ENCODE measurements around the gene VASH1.

The VASH1 gene

DNA sequence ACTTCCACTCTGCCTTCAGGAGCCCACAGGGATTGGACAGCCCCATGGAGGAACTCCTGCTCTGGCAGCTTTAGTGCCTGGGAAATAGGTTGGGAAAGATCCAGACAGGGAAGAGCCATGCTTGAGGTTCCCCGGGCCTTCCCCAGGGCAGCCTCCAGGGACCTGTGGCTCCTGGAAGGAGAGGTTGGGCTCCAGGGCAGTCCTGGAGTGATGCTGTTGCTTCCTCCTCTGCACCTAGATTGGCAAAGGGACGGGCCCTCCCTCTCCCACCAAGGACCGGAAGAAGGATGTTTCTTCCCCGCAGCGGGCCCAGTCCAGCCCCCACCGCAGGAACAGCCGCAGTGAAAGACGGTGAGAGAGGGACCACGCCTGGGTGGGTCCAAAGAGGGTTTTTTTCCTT lies 16.5 kb downstream of the VASH1 start:
- Histone ChIP-seq H3K36me3 (ENCODE audit: control insufficient read depth in 2 of 2, insufficient read depth in 1 of 2, low read length in 2 of 2) (peaks cover 0 to 41% of the 10 kb centered on the region in 2 experiments; a peak in 1 of 3 replicates), H3K27ac (ENCODE audit: extremely low read depth, low read depth, low read length) (no peak overlapping the region), H3K4me1 (ENCODE audit: control insufficient read depth, insufficient read depth, low read length) (0 out of 2 replicates have a peak, but pooled peaks cover 2% of the 10 kb centered on the region), H3K4me3 (ENCODE audit: low read depth, low read length) (no peak overlapping the region), H3K9me3 (ENCODE audit: control insufficient read depth, insufficient read depth, low read depth, low read length) (no peaks in the 10 kb centered on the region)
- TF ChIP-seq, protein P1, sequence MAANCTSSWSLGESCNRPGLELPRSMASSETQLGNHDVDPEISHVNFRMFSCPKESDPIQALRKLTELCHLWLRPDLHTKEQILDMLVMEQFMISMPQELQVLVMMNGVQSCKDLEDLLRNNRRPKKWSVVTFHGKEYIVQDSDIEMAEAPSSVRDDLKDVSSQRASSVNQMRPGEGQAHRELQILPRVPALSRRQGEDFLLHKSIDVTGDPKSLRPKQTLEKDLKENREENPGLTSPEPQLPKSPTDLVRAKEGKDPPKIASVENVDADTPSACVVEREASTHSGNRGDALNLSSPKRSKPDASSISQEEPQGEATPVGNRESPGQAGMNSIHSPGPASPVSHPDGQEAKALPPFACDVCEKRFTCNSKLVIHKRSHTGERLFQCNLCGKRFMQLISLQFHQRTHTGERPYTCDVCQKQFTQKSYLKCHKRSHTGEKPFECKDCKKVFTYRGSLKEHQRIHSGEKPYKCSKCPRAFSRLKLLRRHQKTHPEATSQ (tag by site-specific recombination; IDR thresholded peaks at IDR 0.05): no peak
- no peak for TF ChIP-seq WT1 (tag by site-specific recombination; IDR thresholded peaks at IDR 0.05)
- no peak for TF ChIP-seq ZNF426 (tag by site-specific recombination; IDR thresholded peaks at IDR 0.05)
- POLR2A ChIA-PET: no interaction called here
- CTCF ChIA-PET: interaction anchor here (0.6 to 1.1 kb wide), 4 partner anchors 8 to 146 kb away, joined by 3 to 5 read pairs (median 4); no protein-coding TSS in a partner anchor

DNA sequence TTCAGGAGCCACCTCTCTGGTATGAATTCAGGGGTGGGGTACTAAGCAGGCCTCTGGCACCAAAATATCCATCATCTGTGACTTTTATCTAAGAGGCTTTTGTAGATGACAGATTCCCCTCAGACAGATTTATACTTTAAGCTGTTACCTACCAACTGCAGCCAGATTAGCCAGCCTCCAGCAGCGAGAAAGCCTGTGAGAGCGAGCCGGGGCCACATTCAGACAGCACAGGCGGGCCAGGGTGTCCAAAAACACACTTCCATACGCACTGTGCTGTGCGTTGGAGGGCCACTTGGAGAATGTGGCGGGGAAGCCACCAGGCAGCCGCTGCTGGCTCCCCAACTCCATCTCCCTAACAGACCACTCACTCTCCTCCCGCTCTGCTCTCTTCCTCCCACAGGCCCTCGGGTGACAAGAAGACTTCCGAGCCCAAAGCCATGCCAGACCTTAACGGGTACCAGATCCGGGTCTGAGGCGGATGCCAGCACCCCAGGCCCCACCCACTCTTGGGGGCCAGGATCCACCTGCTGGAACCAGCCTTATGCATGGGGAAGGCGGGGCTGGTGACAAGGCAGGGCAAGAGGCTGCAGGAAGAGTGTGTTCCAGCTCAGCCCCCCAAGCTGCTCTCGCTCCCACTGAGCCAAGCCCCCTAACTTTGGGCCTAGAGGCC lies 17.4 kb downstream of the VASH1 start:
- no peak overlapping the region for H3K27ac ChIP-seq (ENCODE audit: extremely low read depth, low read depth, low read length)
- no peaks in the 10 kb centered on the region for H3K9me3 ChIP-seq (ENCODE audit: control insufficient read depth, insufficient read depth, low read depth, low read length)
- ChIA-PET POLR2A (no interaction called here), CTCF (interaction anchor here (0.6 to 1.0 kb wide), 2 partner anchors 64 to 67 kb away, joined by 3 to 4 read pairs; no protein-coding TSS in a partner anchor)
- no peaks in the 10 kb centered on the region for H3K4me1 ChIP-seq (ENCODE audit: control insufficient read depth, insufficient read depth, low read length)
- no peak overlapping the region for H3K4me3 ChIP-seq (ENCODE audit: low read depth, low read length)
- peaks cover 0 to 50% of the 10 kb centered on the region in 2 experiments; a peak in 1 of 3 replicates for H3K36me3 ChIP-seq (ENCODE audit: control insufficient read depth in 2 of 2, insufficient read depth in 1 of 2, low read length in 2 of 2)
- TF ChIP-seq EGR2 (tag by site-specific recombination; IDR thresholded peaks at IDR 0.05; ENCODE audit: low read depth): no peak
- TF ChIP-seq, protein P2, sequence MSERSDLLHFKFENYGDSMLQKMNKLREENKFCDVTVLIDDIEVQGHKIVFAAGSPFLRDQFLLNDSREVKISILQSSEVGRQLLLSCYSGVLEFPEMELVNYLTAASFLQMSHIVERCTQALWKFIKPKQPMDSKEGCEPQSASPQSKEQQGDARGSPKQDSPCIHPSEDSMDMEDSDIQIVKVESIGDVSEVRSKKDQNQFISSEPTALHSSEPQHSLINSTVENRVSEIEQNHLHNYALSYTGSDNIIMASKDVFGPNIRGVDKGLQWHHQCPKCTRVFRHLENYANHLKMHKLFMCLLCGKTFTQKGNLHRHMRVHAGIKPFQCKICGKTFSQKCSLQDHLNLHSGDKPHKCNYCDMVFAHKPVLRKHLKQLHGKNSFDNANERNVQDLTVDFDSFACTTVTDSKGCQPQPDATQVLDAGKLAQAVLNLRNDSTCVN (tag by site-specific recombination; optimal IDR thresholded peaks at IDR 0.05): no peak
- TF ChIP-seq, protein P3, sequence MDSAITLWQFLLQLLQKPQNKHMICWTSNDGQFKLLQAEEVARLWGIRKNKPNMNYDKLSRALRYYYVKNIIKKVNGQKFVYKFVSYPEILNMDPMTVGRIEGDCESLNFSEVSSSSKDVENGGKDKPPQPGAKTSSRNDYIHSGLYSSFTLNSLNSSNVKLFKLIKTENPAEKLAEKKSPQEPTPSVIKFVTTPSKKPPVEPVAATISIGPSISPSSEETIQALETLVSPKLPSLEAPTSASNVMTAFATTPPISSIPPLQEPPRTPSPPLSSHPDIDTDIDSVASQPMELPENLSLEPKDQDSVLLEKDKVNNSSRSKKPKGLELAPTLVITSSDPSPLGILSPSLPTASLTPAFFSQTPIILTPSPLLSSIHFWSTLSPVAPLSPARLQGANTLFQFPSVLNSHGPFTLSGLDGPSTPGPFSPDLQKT (IDR thresholded peaks at IDR 0.05; ENCODE audit: borderline replicate concordance, low read depth, low read length): no peak
- TF ChIP-seq BCL11A (tag by site-specific recombination; IDR thresholded peaks at IDR 0.05; ENCODE audit: low read depth): no peak
- no peak for TF ChIP-seq ZNF548 (tag by site-specific recombination; IDR thresholded peaks at IDR 0.05)
- TF ChIP-seq, protein P4, sequence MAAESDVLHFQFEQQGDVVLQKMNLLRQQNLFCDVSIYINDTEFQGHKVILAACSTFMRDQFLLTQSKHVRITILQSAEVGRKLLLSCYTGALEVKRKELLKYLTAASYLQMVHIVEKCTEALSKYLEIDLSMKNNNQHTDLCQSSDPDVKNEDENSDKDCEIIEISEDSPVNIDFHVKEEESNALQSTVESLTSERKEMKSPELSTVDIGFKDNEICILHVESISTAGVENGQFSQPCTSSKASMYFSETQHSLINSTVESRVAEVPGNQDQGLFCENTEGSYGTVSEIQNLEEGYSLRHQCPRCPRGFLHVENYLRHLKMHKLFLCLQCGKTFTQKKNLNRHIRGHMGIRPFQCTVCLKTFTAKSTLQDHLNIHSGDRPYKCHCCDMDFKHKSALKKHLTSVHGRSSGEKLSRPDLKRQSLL (tag by site-specific recombination; IDR thresholded peaks at IDR 0.05): no peak
- TF ChIP-seq YY2 (tag by site-specific recombination; IDR thresholded peaks at IDR 0.05): no peak

DNA sequence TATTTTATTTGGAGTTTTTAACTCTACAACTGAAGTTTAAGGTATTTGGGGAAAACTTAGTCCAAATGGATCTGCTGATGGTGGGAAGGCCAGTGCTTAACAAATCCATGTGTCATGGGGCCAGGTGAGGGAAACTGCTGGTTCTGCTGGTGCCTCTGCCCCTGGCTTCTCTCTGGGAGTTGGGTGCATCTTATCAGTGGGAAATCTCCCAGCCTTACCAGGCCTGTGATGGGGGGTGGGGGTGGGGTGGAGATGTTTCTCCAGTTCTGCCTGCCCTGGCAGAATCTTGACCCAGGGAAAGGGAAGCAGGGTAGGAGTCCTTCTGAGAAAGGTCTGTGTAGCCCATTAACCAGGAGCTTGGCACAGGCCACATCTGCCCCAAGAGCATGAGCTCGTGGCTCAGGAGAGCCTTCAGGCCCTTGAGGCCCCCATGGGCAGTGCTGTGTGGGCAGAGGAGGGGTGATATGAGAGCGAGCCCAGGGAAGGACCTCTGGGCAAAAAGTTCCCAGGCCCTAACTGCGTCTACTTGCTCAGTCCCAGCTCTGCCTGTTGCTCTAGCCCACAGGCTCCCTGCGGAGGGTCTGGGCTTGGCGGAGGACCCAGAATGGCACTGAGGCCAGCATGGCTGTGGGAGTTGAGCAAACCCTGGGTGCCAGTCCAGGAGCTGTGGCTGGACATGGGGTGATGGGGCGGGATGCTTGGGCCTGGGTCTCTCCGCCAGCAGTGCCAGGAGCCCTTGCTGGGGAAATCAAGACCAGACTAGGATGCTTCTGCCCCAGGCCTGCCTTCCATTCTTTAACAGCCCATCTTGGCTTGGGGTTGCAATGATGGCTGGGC lies 18.2 kb downstream of the VASH1 start:
- Histone ChIP-seq H3K4me3 (ENCODE audit: low read depth, low read length) (no peak overlapping the region), H3K4me1 (ENCODE audit: control insufficient read depth, insufficient read depth, low read length) (no peaks in the 10 kb centered on the region), H3K9me3 (ENCODE audit: control insufficient read depth, insufficient read depth, low read depth, low read length) (no peaks in the 10 kb centered on the region), H3K36me3 (ENCODE audit: control insufficient read depth in 2 of 2, insufficient read depth in 1 of 2, low read length in 2 of 2) (peaks cover 0 to 58% of the 10 kb centered on the region in 2 experiments; a peak in 1 of 3 replicates), H3K27ac (ENCODE audit: extremely low read depth, low read depth, low read length) (no peak overlapping the region)
- ChIA-PET CTCF (interaction anchor here (0.6 to 1.0 kb wide), 2 partner anchors 65 to 68 kb away, joined by 3 to 4 read pairs; no protein-coding TSS in a partner anchor), POLR2A (no interaction called here)
- TF ChIP-seq SCRT2 (tag by site-specific recombination; IDR thresholded peaks at IDR 0.05) (peak; percentile 55), ZSCAN16 (tag by site-specific recombination; IDR thresholded peaks at IDR 0.05) (no peak)
